Measurements from ENCODE around the gene DAGLA. TPM values are rescaled to one million over a fixed set of nuclear protein-coding genes. Genes with fewer than 3 reads are reported as not detected.

The DAGLA gene
- total and polyA plus RNA-seq, 2 donors (not counting 1 experiment from before 2014, with no cell fraction given) = 0.06 TPM; not detected in 1

GRCh38 chr11:61719978-61720377 is 39.8 kb downstream of the DAGLA start:
- ATAC-seq (ENCODE audit: low read depth) = no peak
- TF ChIP-seq CTCF (IDR thresholded peaks at IDR 0.05) (no peak), EZH2 (IDR thresholded peaks at IDR 0.05; ENCODE audit: borderline replicate concordance, insufficient read depth, low read depth, low read length, poor library complexity, severe bottlenecking) (no peak)

GRCh38 chr11:61720597-61720996 is 40.4 kb downstream of the DAGLA start:
- intact Hi-C loops (cut with micrococcal nuclease) = no loop called here
- Histone ChIP-seq H3K9ac (ENCODE audit: low read length) (no peak overlapping the region), H4K20me1 (ENCODE audit: control insufficient read depth, insufficient read depth, low read length, poor library complexity, severe bottlenecking) (no peaks in the 10 kb centered on the region), H3K27ac (ENCODE audit: low read length in 2 of 2) (no peak overlapping the region), H3K9me3 (ENCODE audit: control extremely low read depth in 1 of 3, control insufficient read depth in 2 of 3, insufficient read depth in 1 of 3, low read length in 2 of 3) (no peaks in the 10 kb centered on the region), H3K4me2 (replicated peaks; ENCODE audit: low read depth, low read length, poor library complexity, severe bottlenecking) (no peak overlapping the region), H3K4me1 (ENCODE audit: control insufficient read depth in 2 of 2, insufficient read depth in 2 of 2, low read length in 2 of 2) (no peaks in the 10 kb centered on the region), H3K36me3 (replicated peaks in 1 of 2; ENCODE audit: control extremely low read depth in 1 of 2, control insufficient read depth in 1 of 2, extremely low read depth in 1 of 2, insufficient read depth in 2 of 2, low read length in 1 of 2) (no peaks in the 10 kb centered on the region), H2AFZ (ENCODE audit: insufficient read depth, low read depth, low read length, poor library complexity, severe bottlenecking) (no peak overlapping the region), H3K79me2 (ENCODE audit: control insufficient read depth, insufficient read depth, low read length) (no peaks in the 10 kb centered on the region), H3K4me3 (ENCODE audit: control extremely low read depth in 1 of 5, extremely low read depth in 1 of 5, insufficient read depth in 1 of 5, low read depth in 2 of 5, low read length in 4 of 5) (no peak overlapping the region), H3K27me3 (replicated peaks in 1 of 4; ENCODE audit: control extremely low read depth in 1 of 4, control insufficient read depth in 3 of 4, insufficient read depth in 4 of 4, low read length in 3 of 4) (no peaks in the 10 kb centered on the region)
- WGBS (ENCODE audit: insufficient coverage) = 95% methylated on average over 20 of the region's 20 CpGs
- no peaks in the 10 kb centered on the region for H3K9me3 Mint-ChIP-seq (ENCODE audit: insufficient read depth)
- ATAC-seq (ENCODE audit: low read depth) (no peak), DNase-seq (no peak)
- ChIA-PET POLR2A (no interaction called here), CTCF (no interaction called here)
- H3K4me3 Mint-ChIP-seq = no peak overlapping the region
- H3K27ac Mint-ChIP-seq = no peak overlapping the region
- no peaks in the 10 kb centered on the region for H3K4me1 Mint-ChIP-seq
- peaks cover 6% of the 10 kb centered on the region for H3K27me3 Mint-ChIP-seq
- no peak for TF ChIP-seq CTCF (IDR thresholded peaks at IDR 0.05)
- TF ChIP-seq EZH2 (IDR thresholded peaks at IDR 0.05; ENCODE audit: borderline replicate concordance, insufficient read depth, low read depth, low read length, poor library complexity, severe bottlenecking) = no peak

More at GRCh38 chr11:61719978-61720377, 39.8 kb downstream of the DAGLA start:
- H2AFZ ChIP-seq (ENCODE audit: insufficient read depth, low read depth, low read length, poor library complexity, severe bottlenecking) = no peak overlapping the region
- no peak overlapping the region for H3K9ac ChIP-seq (ENCODE audit: low read length)
- no peaks in the 10 kb centered on the region for H3K79me2 ChIP-seq (ENCODE audit: control insufficient read depth, insufficient read depth, low read length)
- ChIA-PET POLR2A (no interaction called here), CTCF (interaction anchor here (1.1 to 1.2 kb wide), 2 partner anchors 13 to 78 kb away, joined by 3 to 4 read pairs; no protein-coding TSS in a partner anchor)
- H3K4me1 ChIP-seq (ENCODE audit: control insufficient read depth in 2 of 2, insufficient read depth in 2 of 2, low read length in 2 of 2) = no peaks in the 10 kb centered on the region
- no peak for DNase-seq
- no peak overlapping the region for H3K4me3 ChIP-seq (ENCODE audit: control extremely low read depth in 1 of 5, extremely low read depth in 1 of 5, insufficient read depth in 1 of 5, low read depth in 2 of 5, low read length in 4 of 5)
- H3K27ac ChIP-seq (ENCODE audit: low read length in 2 of 2) = no peak overlapping the region
- intact Hi-C loops (cut with micrococcal nuclease) = no loop called here
- no peaks in the 10 kb centered on the region for H3K36me3 ChIP-seq (replicated peaks in 1 of 2; ENCODE audit: control extremely low read depth in 1 of 2, control insufficient read depth in 1 of 2, extremely low read depth in 1 of 2, insufficient read depth in 2 of 2, low read length in 1 of 2)
- H3K4me2 ChIP-seq (replicated peaks; ENCODE audit: low read depth, low read length, poor library complexity, severe bottlenecking) = no peak overlapping the region
- H3K27me3 Mint-ChIP-seq = peaks cover 6% of the 10 kb centered on the region
- no peak overlapping the region for H3K4me3 Mint-ChIP-seq
- H3K9me3 Mint-ChIP-seq (ENCODE audit: insufficient read depth) = no peaks in the 10 kb centered on the region
- WGBS (ENCODE audit: insufficient coverage) = 96% methylated on average over 10 of the region's 12 CpGs
- H4K20me1 ChIP-seq (ENCODE audit: control insufficient read depth, insufficient read depth, low read length, poor library complexity, severe bottlenecking) = no peaks in the 10 kb centered on the region
- no peak overlapping the region for H3K27ac Mint-ChIP-seq
- no peaks in the 10 kb centered on the region for H3K4me1 Mint-ChIP-seq
- no peaks in the 10 kb centered on the region for H3K27me3 ChIP-seq (replicated peaks in 1 of 4; ENCODE audit: control extremely low read depth in 1 of 4, control insufficient read depth in 3 of 4, insufficient read depth in 4 of 4, low read length in 3 of 4)
- no peaks in the 10 kb centered on the region for H3K9me3 ChIP-seq (ENCODE audit: control extremely low read depth in 1 of 3, control insufficient read depth in 2 of 3, insufficient read depth in 1 of 3, low read length in 2 of 3)
